GM21825 (cell line): ENCODE measurements around the gene FXYD1.
"Not testable (repeated sequence)": the region's sequence is repeated elsewhere in the genome, so short reads cannot be mapped to it uniquely, and the experiment has no call there.

ENCODE experiments used
- ATAC-seq: cut with Tn5 transposase; IDR thresholded peaks from one replicate; pipeline ENCODE4 v1.9.1; 2021; ENCODE audit warnings: mild to moderate bottlenecking, moderate library complexity; ENCODE audit not compliant: unreplicated experiment

FXYD1 gene

GRCh38 chr19:35138305-35138892 lies at the start of gene FXYD1:
TSS of gene FXYD1 (plus strand) at chr19:35138824. CDS start at chr19:35140080, 1,256 bp downstream.
- no peak for ATAC-seq

- no peak for ATAC-seq
Measured at GRCh38 chr19:35089554-35089953, 49.1 kb upstream of the FXYD1 start.

GRCh38 chr19:35090160-35090505 lies 48.5 kb upstream of the FXYD1 start:
- ATAC-seq: no peak

GRCh38 chr19:35090506-35091214 lies 48.0 kb upstream of the FXYD1 start:
- no peak for ATAC-seq

- ATAC-seq: no peak
Measured at GRCh38 chr19:35093430-35093829, 45.2 kb upstream of the FXYD1 start.

- no peak for ATAC-seq
Measured at GRCh38 chr19:35093941-35094647, 44.5 kb upstream of the FXYD1 start.

GRCh38 chr19:35094656-35095055 lies 44.0 kb upstream of the FXYD1 start:
- no peak for ATAC-seq

- ATAC-seq: no peak
Measured at GRCh38 chr19:35095667-35096368, 42.8 kb upstream of the FXYD1 start.

- ATAC-seq: no peak
Measured at GRCh38 chr19:35098413-35099049, 40.1 kb upstream of the FXYD1 start.

GRCh38 chr19:35099155-35099896 lies 39.3 kb upstream of the FXYD1 start:
- no peak for ATAC-seq

GRCh38 chr19:35099897-35100275 lies 38.7 kb upstream of the FXYD1 start:
- no peak for ATAC-seq

GRCh38 chr19:35100588-35101533 lies 37.8 kb upstream of the FXYD1 start:
- no peak for ATAC-seq

GRCh38 chr19:35101949-35102348 lies 36.7 kb upstream of the FXYD1 start:
- ATAC-seq: not testable (repeated sequence)

GRCh38 chr19:35103614-35104013 lies 35.0 kb upstream of the FXYD1 start:
- not testable (repeated sequence) for ATAC-seq

- no peak for ATAC-seq
Measured at GRCh38 chr19:35104361-35104760, 34.3 kb upstream of the FXYD1 start.

- ATAC-seq: no peak
Measured at GRCh38 chr19:35105047-35105410, 33.6 kb upstream of the FXYD1 start.

- no peak for ATAC-seq
Measured at GRCh38 chr19:35105411-35106290, 33.0 kb upstream of the FXYD1 start.

GRCh38 chr19:35106291-35106583 lies 32.4 kb upstream of the FXYD1 start:
- ATAC-seq: no peak
